HG02973 (cell line): ENCODE data around the gene CMTM7.
"Not testable (repeated sequence)": the region's sequence is repeated elsewhere in the genome, so short reads cannot be mapped to it uniquely, and the experiment has no call there.

Experiments used
- ATAC-seq: cut with Tn5 transposase; IDR thresholded peaks from one replicate; pipeline ENCODE4 v1.9.1; 2021; ENCODE audit warnings: moderate library complexity; ENCODE audit not compliant: unreplicated experiment

Gene CMTM7

DNA sequence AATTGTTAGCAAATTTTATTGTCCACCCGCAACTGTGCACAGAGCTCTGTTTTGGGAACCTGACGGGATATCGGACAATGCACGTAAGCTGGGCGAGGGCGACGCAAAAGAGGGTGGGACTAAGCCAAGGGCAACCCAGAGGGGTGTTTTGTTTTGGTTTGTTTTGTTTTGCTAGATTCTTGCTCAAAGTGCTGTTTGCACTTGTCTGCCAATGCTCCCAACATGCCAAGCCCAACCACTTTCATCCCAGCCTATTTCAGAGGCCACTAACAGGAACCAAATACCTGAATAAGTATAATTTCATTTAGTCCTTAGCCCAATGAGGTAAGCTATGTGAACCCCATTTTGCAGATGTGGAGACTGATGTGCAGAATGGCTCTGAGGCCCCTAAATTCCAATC lies 9.7 kb upstream of the CMTM7 start:
- ATAC-seq = no peak

DNA sequence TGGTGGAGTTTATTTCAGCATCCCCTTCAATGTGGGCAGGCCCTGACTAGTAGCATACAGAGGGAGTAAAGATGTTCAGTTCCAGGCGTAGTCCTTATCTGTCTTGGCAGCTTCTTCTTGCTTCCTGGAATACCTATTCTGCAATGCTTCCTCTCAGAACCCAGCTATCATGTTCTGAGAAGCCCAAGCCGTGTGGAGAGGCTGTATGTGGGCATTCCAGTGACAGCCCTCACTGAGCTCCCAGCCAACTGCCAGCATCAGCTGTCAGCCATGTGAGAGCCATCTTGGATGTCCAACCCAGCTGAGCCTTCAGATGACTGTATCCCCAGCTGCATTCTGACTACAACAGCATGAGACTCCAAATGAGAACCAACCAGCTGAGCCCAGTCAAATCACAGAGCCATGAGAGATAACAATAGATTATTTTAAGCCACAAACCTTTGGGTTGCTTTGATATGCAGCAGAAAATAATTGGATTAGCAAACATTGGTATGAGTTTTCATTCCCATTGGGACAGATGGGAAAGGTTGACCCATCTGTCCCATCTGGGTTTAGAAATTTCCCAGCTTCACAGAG lies 8.4 kb upstream of the CMTM7 start:
- no peak for ATAC-seq

DNA sequence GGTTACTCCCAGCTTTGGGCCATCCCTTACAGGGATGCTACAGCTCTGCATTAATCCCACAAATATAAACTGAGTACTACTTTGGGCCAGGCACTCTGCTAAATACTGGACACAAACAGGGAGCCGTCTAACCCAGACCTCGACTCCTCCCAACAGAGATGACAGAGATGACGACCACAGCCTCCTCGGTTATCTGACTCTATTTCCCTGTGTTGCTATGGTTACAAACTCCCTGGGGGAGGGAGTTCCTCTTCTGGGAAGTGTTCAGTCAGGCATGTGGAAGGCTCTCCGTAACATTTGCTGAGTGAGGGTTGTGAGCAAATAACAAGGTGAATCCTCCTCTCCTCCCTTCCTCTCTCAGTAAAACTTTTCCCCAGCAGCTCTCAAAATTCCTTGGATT lies 6.7 kb upstream of the CMTM7 start:
- ATAC-seq = no peak

DNA sequence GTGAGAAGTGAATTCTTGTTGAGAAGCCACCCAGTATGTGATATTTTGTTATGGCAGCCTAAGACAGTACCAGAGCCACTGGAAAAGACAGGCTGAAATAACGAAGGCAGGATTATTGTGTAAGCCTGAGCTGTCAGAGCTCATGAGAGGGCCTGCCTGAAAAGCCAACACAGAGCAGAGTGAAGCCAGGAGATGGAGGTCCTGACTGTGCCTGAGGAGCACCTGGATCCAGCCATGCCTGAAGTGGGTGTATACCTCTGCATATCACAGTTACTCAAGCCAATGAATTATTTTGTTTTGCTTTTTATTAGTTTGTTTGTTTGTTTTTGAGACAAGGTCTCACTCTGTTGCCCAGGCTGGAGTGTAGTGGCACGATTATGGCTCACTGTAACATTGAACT lies 4.1 kb upstream of the CMTM7 start:
- ATAC-seq = no peak

DNA sequence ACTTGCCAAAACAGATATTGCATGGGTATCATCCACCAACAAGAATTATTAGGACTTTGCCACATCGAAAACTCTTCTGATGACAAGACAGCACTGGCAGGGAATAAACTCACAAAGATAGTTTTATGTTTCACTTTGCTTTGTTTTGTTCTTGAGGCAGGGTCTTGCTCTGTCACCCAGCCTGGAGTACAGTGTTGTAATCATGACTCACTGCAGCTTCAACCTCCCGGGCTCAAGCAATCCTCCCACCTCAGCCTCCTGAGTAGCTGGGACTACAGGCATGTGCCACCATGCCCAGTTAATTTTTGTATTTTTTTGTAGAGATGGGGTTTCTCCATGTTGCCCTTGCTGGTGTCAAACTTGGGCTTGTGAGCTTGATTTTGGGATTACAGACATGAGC lies 2.1 kb upstream of the CMTM7 start:
- ATAC-seq = not testable (repeated sequence)

DNA sequence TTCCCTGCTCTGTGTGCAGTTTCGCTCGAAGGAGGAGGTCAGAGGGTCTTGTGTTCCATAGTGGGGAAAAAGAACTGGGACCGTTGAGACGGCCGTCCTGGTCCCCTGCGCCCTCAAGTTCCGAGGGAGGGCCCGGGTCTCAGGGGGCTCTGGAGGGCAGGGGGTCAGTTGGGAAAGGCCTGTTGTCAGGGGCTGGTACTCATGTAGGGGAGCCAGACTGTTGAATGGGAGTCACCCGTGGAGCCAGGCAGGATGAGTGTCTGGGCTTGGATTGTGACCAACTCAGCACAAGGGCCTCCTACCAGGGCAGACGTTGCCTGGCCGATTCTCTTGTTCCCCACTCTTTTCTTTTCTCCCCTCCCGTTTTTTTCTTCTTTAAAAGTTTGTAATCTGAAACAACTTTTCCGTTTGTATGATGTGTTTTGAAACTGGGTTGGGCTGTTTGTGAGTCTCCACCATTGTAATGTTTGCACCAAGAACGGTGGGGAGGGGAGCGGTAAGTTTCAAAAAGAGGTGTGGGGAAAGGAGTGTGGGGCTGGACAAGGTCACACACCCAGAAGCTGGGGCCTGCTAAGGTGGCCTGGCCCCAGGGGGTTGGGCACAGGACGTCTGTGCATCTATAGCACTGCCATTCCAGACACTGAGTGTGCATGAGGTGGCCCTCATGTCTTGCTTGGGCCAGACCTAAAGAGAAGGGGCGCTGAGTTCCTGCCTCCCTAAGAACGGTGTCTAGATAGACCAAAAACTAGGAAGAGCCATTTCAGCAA lies 1.1 kb downstream of the CMTM7 start:
- ATAC-seq = no peak

DNA sequence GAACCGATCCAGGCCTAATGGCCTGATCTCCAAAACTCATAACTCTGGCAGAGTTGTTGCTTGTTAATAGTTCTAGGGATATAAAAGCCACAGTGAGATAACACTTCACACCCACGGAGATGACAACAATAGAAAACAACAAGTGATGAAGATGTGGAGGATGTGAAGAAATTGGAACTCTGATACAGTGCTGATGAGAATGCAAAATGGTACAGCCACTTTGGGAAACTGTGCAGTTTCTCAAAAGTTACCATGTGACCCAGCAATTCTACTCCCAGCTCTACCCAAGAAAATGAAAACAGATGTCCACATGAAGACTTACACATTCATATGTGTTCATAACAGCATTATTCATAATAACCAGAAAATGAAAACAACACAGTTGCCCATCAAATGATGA lies 3.8 kb downstream of the CMTM7 start:
- ATAC-seq = no peak

DNA sequence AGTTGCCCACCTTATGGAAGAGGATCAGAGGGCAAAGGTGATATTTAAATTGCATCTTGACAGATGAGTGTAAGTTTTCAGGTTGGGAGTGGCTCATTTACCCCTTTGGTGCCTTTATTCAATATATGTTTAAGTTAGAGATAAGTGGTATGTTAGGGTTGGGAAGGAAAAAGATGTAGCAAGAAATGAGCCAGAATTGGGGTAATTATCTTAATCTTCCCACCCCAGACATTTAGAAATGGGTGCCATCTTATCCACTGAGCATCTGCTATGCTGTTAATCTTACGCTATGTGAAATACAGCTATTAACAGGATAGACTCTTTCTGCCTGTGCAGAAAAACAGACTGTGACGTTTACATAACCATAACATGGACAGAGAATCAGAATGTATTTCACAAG lies 6.3 kb downstream of the CMTM7 start:
- no peak for ATAC-seq

DNA sequence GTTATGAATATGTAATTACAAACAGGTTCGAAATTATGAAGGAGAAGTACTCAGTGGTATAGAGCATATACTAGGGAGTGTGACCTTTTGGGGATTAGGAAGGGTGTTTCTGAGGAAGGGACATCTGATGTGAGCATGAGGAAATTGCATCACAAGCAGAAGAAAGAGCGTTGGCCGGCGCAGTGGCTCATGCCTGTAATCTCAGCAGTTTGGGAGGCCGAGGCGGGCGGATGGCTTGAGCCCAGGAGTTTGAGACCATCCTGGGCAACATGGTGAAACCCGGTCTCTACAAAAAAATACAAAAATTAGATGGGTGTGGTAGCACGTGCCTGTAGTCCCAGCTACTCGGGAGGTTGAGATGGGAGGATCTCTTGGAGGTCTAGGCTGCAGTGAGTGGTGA lies 6.9 kb downstream of the CMTM7 start:
- no peak for ATAC-seq

DNA sequence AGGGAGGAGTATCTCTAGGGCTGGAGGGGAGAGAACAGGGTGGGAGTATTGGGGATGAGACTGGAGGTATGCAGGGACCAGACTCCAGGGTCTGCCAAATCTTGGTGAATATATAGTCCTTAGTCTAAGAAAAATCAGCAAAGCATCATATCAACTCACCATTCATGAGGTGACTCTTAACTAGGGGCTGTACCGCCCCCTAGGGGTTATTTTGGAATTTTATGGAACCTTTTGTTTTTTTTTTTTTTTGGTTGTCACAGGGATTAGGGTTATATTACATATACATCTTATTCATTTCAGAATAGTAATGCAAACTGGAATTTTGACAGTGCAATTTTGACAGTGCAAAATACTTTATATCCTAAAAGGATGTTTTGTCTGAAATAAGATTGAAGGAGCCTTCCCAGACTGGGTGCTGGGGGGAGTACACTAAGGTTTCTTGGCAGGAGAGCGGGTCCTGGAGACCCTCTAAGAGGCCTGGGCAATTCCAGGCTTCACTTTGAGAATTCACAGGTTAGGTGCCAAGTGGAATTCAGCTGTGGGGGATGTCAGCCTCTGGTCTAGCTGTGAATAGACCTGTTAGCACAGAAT lies 7.5 kb downstream of the CMTM7 start:
- no peak for ATAC-seq

DNA sequence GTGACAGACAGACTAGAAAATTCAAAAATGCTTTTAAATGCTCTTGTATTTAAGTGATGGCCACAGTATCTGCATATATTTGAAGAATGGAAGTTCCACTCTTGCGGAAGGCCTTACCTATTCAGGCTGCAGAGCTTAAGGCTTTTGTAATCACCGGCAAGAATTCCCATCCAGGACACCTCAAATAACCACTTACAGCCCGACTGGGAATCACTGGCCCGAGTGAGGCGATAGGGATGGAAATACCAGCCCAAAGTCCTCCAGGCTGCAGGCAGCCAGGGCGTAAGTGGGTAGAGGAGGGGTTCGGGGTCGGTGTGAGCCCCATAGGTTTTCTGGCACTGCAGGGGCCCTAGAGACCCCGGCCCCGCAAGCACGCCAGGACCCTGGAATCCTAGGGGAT lies 9.5 kb downstream of the CMTM7 start:
- ATAC-seq = no peak

DNA sequence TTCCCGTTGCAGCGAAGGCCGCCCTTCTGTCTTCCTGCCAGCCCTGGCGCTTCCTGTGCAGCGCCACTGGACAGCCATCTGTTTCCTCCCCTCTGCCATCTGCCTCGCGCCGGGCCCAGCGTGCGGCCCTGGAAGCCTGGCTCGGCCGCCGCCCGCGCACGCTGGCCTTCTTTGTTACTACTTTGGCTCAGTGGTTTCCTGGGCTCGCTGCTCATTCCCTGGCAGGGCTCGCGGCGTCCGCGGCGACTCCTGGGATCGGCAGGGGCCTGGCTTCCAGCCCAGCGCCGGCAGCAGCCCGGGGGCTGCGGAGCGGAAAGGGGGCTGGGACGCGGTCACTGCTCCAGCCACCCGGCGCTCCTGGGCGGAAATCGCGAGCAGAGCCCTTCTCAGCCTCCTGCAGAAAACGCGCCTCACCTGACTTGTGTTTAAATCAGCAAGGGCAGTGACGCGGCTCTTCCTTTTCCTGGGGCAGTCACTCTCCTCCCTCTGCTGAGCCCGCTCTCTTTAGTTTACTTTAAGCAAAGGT lies 10.0 kb downstream of the CMTM7 start:
- ATAC-seq = no peak

DNA sequence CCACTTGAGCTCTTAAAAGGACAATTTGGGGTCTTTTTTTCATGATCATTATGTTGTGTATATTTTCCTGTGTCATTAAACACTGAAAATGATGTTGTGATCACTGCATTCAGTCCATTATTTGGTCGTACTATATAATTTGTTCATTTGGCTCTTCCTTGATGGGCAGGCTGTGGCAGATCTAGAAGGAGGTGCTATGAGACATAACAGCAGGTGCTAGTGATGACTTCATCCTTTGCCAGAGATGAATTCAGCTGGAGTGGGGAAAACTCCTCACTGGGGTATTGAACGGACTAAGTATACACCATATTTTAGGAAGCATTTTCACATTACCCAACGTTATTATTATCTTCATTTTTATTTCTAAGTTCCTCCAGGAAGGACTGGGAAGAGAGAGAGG lies 12.0 kb downstream of the CMTM7 start:
- ATAC-seq = no peak

DNA sequence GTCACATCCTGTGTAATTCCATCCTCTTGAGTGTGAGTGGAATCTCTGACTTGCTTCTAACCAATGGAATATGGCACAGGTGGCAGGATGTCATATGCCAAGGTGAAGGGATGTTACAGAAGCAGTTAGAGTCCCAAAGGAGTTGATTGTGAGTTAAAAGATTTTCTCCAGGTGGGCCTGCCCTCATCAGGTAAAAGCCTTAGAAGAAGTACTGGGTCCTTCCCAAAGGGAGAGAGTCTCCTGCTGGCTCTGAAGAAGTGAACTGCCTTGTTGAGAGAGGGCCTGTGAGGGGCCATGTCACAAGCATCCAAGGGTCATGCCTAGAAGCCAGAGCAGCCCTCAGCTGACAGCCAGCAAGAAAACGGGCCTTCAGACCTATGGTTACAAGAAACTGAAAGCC lies 13.1 kb downstream of the CMTM7 start:
- ATAC-seq = no peak

DNA sequence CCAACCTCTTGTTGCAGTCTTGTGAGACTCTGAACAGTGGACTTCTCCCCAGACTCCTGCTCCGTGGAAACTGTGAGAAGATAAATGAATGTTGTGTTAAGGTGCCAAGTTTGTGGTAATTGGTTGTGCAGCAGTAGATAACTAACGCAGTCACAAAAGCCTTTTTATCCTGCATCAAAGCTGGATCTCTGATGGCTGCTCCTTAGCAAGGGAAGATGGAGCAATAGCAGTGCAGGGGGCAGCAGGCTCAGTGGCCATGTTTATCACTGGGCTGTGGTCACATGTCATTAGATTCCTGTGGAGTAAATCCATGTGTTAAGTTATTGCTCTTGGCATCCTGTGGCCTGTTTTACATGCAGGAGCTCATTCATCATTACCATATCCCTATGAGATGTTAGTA lies 13.5 kb downstream of the CMTM7 start:
- no peak for ATAC-seq

DNA sequence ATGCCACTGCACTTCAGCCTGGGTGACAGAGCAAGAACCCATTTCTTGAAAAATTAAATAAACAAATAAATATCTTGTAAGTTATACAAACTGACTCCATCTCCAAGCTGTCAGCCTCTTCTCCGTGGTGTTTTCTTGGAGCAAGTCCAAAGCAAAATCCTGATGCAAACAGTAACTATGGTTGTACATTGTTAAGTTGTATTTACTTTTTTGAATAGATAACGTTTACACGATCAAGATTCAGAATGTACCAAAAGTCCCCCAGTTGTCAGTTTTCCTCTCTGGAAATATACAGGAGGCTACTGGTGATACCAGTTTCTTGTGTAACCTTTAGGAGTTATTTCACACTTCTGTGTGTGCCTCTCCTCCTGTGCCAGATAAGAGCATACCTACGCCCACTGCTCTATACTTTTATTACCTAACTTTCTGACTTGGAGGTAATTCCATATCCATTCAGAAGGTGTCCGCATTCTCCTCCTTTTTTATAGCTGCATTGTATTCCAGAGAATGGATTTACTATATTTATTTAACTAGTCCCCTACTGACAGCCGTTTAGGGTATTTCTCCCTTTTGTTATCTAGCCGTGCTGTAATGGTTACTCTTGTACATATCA lies 14.2 kb downstream of the CMTM7 start:
- ATAC-seq = no peak

DNA sequence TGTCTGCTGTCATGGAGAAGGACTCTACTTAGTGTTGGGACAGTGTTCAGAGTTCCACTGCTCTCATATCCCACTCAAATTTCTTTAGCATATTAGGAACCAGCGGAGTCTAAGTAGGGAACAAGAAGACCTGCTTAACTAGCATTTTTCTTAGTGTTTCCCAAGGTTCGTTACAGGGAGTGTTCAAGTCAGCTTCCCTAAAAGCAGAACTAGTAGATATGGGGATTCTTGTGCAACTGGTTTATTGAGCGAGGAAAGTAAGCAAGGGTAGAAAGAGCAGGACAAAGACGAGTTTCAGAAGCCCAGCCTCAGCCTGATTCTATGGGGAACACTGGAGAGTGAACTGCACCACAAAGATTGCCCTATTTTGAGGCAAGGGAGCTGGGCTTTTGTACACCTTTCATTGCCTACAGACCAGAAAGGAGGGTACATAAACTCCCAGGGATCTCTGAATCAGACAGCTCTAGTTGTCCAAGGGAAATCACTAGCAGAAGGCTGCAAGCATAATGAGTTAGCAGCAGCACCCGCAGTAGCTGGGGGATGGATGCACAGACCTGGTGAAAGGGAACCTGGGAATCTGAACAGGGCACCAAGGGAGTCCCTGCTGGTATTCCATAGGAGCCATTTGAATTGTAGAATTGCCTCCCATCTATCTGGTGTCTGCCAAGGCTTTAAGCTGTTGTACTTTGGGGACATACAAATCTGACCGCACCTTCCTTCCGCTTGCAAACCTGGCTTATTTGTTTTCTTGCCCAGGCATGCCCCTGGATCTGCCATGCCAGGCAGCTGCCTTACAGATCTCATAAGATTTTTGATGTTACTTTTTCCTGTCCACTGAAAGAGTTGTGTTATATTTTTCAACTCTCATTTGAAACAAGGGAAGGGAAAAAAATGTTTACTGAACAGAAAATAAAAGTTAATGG lies 15.1 kb downstream of the CMTM7 start:
- no peak for ATAC-seq

DNA sequence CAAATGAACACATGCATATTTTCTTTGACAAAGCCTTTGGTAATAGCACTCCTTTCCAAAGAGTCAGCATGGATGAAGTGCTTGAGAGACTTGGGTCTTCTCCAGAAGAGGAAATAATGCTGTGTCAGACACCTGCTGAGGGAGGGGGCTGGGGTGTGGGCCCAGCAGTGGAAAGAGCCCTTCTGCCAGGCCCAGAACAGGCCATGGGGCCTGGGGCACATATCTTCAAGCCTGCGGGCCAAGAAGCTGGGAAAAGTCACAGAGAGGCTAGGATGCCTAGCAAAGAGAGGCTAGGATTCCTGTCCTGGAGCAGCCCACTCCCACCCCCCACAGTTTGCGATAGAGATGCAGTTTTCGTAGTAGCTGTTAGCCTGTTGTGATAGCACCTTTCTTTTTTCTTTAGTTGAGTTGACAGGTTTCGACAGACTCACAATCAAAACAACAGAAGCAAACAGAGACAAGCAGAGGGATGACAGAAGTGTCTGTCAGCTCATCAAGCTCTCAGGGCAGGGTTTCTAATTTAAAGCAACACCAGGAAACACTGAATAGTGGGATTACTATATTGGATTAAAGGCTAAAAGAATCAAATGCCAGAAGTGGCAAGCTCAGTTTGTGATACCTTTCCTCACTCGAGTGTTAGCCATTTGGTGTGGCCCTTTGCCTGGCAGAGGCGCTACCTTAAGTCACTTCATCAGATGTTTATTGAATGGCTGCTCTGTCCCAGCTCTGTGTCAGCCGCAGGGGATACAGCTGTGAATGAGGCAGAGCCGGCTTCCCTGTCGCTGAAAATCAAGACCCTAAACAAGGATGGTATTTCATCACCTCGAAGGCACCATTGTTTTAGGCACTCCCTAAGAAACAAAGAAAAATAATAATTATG lies 19.0 kb downstream of the CMTM7 start:
- ATAC-seq = no peak

DNA sequence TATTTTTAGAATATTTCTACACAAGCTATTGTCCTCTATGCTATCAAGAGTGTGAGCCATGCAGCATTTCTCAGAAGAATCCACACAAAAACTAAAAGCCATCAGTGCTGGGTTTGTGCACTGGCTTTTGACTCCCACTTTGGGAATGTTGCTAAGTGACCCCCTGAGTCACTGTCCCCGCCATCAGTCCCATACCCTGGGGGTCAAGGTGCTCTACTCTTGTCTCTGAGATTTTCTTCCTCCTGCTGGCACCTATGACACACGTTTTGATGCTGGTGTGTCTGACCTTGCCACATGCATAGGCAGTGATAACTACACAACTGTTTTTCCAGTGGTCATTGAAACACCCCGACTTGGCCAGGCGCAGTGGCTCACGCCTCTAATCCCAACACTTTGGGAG lies 19.8 kb downstream of the CMTM7 start:
- no peak for ATAC-seq

DNA sequence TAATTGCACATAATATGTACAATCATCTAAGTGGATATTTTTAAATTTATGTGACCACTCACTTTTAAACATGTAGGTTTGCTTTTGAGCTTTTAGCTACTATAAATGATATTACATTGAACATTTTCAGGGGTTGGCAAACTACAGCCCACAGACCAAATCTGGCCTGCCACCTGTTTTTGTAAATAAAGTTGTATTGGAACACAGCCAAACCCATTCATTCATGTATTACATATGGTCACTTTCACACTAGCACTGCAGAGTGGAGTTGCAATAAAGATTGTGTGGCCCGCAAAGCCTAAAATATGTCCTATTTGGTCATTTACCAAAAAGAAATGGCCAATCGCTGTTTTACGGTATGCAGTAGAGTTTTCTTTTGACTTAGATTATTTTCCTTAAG lies 21.2 kb downstream of the CMTM7 start:
- no peak for ATAC-seq
